HG03280 (cell line): ENCODE data around the gene ALDH5A1.

Experiments used
- ATAC-seq: cut with Tn5 transposase; IDR thresholded peaks from one replicate; pipeline ENCODE4 v1.9.1; 2021; ENCODE audit warnings: mild to moderate bottlenecking, moderate library complexity; ENCODE audit not compliant: unreplicated experiment

Gene ALDH5A1

DNA sequence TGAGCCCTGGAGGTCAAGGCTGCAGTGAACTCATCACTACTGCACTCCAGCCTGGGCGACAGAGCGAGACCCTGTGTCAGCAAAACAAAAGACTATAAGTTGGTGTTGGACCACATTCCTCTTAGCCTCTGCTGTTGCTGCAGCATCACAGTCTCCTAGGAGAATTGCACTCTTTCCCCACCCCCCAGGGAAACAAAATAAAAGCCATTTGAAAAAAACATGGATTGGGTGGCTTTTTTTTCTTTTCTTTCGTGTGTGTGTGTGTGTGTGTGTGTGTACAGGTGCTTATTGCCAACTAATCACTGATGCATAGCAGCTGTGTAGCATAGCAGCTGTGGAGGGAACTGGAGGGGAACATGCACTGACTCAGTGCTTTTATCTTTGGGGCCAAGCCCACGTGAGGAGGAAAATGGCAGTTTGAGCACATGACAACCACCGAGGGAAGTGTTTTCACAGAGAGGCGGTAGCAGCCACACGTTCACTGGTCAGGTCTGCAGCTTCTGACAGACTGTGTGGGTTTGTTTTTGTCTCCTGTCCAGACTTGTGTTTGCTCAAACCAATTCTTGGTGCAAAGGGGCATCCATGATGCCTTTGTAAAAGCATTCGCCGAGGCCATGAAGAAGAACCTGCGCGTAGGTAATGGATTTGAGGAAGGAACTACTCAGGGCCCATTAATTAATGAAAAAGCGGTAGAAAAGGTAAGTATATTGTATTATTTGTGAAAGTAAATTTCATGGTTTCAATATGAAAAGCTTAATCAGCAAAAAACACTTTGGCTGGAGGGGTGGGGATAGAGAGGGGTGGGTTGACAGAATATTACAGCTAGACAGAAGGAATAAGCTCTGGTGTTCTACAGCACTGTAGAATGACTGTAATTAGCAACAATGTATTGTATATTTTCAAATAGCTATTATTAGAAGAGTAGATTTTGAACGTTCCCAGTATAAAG is 27.7 kb downstream of the ALDH5A1 start:
- ATAC-seq: no peak

DNA sequence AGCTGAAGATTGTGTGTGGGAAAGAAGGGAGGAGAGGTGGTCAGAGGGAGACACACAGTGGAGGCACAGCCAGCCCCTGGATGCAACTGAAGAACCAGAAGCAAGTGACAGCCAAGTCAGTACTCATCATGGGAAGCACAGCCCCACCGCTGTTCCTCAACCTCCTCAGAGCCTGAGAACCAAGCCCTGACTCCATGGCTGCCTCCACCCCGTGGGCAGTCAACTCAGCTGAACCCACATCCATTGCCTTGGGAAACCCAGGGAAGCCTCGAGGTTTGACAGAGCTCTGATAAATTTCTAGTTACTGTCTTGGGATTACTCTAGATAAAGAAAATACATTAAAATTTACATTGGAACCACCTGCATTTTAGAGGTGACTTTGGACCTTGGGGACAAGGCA is 29.6 kb downstream of the ALDH5A1 start:
- no peak for ATAC-seq

- ATAC-seq: no peak
Measured at GRCh38 chr6:24524805-24525204, 30.0 kb downstream of the ALDH5A1 start.

DNA sequence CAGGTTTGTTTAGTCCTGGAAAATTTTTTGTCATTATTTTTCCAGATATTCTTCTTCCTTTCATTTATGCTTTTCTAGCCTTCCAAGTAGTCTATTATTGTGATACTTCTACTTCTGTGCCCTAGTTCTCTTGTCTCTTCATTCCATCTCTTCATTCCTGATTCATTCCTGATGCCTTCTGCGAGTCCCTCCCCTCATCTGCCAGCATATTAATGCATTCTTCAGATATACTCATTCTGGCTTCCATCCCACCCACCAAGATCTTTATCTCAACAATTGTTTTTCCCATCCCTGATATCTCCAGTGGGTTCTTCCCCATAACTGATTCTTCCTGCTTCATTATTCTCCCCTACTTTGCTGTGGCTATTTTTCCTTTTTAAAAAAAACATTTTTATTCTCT is 35.2 kb downstream of the ALDH5A1 start:
- ATAC-seq: no peak

- no peak for ATAC-seq
Measured at GRCh38 chr6:24534329-24534728, 39.6 kb downstream of the ALDH5A1 start.

DNA sequence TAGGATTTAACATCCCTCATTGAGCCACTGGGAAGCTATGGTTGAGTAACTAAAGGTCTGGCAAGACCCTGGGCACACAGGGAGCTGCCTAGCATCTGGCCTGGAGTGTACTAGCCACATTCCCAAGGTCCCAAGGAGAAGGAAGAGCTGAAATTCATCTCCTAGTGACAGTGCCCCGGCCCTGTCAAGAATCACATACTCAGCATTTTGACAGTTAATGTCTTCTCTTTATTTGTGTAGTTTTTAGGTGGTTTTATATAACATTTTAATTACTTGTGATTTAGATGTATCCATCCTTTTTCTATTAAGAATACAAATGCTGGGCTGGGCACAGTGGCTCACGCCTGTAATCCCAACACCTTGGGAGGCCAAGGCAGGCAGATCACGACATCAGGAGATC is 40.4 kb downstream of the ALDH5A1 start:
- ATAC-seq: no peak

DNA sequence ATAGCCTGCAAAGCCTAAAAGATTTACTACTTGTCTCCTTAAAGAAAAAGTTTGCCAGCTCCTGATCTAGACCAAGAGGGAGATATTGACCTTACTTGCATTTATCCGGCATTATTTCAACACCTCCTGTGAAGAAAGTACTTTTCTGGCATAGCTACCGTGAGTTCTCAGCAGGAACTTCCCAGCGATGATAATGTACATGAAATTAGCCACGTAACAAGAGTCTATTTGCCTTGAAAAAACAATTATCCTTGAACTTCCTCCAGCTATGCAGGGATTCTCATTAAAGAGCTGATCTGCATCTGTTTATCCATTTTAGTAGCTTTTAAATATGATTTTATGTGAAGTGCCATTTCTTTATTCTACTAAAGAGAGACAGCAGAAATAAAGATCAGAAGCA is 41.7 kb downstream of the ALDH5A1 start:
- no peak for ATAC-seq

- ATAC-seq: no peak
Measured at GRCh38 chr6:24537082-24537699, 42.4 kb downstream of the ALDH5A1 start.

DNA sequence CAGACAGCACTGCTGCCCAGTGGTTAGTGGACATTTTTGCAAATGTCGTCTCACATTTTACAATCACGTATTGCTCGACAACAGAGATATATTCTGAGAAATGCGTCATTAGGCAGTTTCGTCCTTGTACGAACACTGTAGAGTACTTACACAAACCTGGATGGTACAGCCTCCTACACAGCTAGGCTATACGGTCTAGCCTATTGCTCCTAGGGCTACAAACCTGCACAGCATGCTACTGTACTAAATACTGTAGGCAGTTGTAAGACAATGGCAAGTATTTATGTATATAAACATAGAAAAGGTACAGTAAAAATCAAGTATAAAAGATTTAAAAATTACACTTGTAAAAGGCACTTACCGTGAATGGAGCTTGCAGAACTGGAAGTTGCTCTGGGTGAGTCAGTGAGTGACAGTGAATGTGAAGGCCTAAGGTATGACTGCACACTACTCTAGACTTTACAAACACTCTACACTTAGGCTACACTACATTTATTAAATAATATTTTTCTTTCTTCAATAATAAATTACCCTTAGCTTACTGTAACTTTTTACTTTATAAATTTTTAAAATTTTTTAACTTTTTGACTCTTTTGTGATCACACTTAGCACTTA is 43.1 kb downstream of the ALDH5A1 start:
- ATAC-seq: no peak

- no peak for ATAC-seq
Measured at GRCh38 chr6:24539416-24539815, 44.6 kb downstream of the ALDH5A1 start.

- ATAC-seq: no peak
Measured at GRCh38 chr6:24540197-24540596, 45.4 kb downstream of the ALDH5A1 start.

DNA sequence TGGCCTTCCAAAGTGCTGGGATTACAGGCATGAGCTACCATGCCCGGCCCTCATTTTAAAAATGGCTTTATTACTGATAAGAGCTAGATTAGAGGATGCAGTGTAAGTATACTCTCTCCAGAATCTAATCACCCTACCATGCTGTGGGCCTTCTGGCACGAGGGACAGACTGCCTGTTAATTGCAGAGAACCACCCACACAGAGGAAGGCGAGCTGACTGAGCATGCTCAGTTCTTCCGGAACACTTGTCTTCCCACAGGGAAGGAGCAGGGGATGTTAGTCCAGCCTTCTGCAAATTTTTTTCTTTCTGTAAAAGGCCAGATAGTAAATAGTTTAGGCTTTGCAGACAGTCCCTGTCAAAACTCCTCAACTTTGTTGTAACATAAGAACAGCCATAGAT is 48.9 kb downstream of the ALDH5A1 start:
- ATAC-seq: no peak

DNA sequence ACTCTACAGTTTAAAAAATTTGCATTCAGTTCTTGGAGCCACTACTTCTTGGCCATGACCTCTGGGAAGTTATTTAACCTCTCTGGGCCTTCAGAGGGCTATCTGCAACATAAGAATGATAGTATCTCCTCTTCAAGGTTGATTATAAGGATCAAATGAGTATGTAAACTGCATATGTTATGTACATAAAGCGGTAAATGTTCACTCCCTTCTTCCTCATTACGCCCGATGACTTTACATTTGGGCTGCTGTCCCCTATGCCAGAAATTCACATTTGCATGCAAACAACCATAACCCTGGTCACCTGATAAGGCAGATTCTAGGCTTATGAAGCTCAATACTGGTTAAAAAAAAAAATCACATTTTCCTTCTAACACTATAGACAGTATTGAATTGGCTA is 50.4 kb downstream of the ALDH5A1 start:
- ATAC-seq: no peak

GRCh38 chr6:24545691-24546090 is 50.9 kb downstream of the ALDH5A1 start:
- no peak for ATAC-seq

- ATAC-seq: no peak
Measured at GRCh38 chr6:24546439-24546838, 51.7 kb downstream of the ALDH5A1 start.

DNA sequence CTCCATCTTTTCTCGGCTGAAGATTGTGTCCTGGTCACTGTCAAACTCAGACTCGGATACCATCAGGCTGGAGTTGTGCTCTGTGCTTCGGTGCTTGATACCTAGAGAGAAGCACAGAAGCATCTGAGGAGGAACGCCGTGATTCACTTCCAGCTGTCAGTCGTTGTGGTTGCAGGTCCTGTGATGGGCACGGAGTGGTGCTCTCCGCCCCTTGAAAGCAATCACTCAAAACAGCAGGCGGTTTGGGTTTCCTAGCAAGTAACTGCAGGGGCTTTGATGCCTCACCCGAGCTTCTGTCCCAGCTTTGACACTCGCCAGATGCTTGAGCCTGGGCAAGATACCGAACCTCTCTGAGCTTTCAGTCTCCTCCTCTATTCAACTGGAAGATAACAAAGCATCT is 52.5 kb downstream of the ALDH5A1 start:
- no peak for ATAC-seq

DNA sequence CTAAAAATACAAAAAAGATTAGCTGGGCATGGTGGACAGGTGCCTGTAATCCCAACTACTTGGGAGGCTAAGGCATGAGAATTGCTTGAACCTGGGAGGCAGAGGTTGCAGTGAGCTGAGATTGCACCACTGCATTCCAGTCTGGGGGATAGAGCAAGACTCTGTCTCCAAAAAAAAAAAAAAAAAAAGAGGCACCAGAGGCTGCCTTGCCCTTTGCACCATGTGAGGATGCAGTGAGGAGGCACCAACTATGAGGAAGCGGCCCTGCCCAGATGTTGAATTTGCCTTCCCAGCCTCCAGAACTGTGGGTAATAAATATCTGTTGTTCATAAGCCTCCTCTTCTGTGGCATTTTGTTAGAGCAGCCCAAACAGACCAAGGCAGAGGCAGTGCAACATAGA is 54.4 kb downstream of the ALDH5A1 start:
- no peak for ATAC-seq

GRCh38 chr6:24549674-24550353 is 55.0 kb downstream of the ALDH5A1 start:
- no peak for ATAC-seq

- ATAC-seq: no peak
Measured at GRCh38 chr6:24551139-24551538, 56.4 kb downstream of the ALDH5A1 start.

GRCh38 chr6:24554474-24554873 is 59.7 kb downstream of the ALDH5A1 start:
- no peak for ATAC-seq

- no peak for ATAC-seq
Measured at GRCh38 chr6:24558516-24558915, 63.7 kb downstream of the ALDH5A1 start.
